GM18519 (cell line): ENCODE results near the gene HABP2.

ENCODE experiments used
- ATAC-seq: cut with Tn5 transposase; IDR thresholded peaks from one replicate; pipeline ENCODE4 v1.9.1; 2021; ENCODE audit warnings: mild to moderate bottlenecking, moderate library complexity; ENCODE audit not compliant: unreplicated experiment, low FRiP score

The HABP2 gene

DNA sequence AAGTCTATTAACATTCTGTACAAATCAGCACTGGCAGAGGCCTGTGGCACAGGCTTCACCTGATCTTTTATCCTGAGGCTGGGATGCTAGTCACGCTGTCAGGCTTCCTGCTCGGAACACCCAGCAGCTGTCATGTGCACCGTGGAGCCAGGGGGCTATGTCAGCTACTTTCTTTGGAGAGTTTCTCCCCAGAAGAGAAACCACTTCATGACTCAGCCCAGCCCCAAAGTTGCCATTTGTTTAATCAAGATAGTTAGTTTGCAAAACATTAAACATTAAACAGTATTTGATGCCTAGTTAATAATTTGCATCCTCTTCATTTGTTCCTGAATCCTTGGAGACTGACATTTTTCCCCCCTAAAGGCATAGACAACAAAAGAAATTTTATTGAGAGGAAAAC is at the start of gene HABP2:
Gene HABP2 (plus strand): TSS at position 353 of the 400 bp plus-strand sequence. CDS start 69 bp downstream, outside the sequence.
- no peak for ATAC-seq

DNA sequence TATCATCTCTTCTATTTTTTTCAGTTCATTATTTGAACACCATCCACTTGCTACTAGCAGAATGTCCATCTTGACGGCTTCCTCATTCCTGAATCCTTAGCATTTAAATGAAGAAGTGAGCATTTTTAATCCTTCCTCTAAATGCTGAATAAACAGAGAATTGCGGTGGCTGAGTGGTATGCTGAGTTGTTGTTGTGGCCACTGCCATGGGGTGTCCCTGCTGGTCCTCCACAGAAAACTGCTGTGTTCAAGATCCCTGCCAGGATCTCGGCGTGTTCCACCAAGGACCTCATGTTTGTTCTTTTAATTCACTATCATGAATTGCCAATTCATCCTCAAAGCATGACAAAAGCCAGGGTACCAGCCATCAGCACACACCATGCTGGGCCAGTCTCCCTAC is 48.9 kb upstream of the HABP2 start:
- ATAC-seq: no peak

DNA sequence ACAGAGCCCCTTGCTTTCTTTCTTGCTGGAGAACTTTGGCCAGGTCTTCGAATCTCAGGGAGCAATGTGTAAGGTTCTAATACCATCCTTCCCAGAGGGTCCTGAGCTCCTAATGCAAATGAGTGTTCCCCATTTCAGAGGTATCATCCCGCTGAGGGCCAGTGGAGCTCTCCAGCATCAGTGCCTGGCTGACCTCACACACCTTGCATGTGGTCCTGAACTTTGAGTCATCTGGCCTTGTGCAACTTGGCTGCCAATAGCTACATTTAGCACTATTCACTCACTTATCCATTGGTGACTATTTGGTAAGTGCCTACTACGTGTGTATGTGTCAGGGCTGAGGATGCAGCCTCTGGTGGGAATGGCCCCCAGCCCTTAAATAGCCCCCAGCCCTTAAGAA is 48.4 kb upstream of the HABP2 start:
- no peak for ATAC-seq

DNA sequence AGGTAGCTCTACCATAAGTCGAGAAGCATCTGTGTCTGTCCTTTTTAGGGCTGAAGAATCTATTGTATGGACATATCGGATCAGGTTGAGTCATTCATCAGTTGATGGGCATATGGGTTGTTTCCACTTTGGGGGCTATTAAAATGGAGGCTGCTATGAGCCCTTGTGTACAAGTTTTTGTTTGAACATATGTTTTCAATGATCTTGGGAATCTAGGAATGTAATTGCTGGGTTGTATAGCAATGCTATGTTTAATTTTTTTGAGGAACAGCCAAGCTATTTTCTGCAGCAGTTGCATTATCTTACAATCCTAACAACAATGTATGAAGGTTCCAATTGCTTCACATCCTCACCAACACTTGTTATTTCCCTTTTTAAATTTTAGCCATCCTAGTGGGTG is 46.4 kb upstream of the HABP2 start:
- no peak for ATAC-seq

DNA sequence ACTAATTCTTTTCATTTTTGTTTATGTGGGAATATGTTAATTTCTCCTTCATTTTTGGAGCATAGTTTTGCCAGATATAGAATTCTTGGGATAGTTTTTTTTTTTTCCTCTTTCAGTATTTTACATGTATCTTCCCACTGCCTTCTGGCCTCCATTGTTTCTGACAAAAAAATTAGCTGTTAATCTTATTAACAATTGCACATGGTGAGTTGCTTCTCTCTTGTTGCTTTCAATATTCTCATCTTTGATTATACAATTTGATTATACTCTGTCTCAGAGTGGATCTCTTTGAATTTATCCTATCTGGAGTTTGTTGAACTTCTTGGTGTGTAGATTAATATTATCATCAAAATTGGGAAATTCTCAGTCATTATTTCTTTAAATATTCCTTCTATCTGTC is 41.4 kb upstream of the HABP2 start:
- no peak for ATAC-seq

DNA sequence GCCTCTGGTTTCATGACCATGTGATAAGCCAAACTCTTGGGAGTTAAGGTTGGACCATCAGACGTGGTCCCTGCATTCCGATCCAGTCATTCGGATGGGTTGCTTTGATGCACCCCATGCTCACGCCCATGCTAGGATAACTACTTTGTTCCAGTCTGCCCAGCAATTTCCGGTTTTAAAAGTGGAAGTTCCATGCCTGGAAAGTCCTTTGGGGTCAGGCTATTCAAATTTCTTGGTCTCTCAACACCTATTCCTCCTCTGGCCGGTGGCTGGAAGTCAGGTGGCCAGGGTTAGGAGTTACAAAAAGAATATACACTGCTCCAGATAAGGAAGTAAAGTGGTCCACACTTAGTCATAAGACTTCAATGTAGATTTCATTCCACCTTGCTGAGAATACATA is 37.7 kb upstream of the HABP2 start:
- no peak for ATAC-seq

DNA sequence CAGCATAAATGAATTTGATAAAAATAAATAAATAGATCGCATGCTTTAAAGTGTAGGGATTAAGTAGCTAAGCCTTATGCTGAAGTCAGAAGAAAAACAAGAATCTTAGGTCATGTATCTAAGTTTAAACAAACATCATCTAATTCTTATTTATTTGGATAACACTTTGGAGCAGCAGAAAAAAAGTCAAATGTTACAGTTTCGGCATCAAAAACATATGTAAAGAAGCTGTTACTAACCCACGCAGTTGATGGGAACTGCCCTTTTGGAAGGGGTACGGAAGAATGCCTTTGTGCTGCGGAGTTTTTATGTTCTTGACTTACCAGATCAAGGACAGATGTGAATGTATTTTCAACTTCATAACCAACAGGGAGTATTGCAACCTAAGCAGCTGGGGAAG is 37.3 kb upstream of the HABP2 start:
- no peak for ATAC-seq

DNA sequence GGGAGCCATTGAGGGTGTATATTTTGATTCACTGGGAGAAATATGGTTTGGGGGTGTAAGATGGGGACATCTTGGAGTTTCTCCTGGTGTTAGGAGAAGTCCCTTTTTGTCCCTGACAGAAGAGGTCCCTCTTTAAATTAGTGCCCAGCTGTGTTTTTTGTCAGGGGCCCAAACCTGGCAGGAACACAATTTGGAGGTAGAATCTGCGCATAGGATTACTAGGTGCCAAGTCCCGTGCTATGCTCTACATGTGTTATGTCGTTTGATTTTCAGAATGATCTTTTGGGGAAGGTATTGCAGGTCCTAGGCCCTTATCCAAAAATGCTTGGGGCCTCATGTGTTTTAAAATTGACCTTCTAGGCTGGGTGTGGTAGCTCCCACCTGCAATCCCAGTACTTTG is 36.8 kb upstream of the HABP2 start:
- ATAC-seq: no peak

DNA sequence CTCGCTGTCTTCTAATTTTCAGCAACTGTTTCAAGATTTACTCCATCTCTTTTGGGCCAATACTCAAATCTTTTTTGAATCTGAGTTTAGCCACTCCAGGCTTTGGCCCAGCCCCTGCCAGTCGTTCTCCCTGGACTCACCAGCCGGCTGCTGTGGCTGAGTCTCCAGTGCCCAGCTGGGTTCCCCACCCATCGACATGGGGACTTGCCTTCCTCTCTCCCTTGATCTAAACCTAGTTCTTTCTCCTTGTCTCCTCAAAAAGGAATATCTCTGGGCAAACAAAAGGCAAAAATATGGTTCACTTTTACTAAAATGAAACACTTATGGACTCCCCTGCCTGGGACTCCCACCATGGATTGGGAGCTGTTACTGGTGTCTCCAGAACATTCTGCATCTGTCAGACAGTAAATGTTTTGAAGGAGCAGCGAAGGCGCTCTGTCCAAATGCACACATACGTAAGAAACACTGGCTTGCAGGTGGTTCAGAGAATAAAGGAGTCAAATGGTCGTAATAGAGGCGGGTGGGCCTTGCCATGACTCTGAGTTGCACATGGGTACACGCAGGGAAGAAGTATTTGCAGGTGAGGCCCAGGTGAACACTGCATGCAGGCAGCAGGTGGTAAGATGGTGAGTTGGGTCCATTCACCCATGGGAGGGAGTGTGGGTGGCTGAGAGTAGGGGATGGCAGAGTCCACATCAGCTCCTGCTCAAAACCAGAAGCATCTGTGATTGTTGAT is 35.5 kb upstream of the HABP2 start:
- no peak for ATAC-seq

DNA sequence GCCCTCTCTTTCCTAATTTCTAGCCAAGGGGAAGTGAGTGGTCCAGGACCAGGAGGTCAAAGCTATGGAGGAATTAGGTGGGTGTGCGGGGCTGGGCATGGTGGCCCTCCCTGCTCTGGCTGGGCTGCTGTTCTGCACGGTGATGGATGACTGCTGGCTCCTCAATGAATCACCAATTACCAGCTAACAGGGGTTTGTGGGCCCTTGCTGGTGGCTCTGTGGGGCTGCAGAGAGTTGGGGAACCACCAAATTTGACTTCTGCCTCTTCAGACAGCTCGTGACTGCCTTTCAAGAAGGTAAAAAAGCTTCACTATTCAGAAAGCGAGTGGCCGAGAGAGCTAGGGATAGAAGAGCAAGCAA is 35.0 kb upstream of the HABP2 start:
- no peak for ATAC-seq

DNA sequence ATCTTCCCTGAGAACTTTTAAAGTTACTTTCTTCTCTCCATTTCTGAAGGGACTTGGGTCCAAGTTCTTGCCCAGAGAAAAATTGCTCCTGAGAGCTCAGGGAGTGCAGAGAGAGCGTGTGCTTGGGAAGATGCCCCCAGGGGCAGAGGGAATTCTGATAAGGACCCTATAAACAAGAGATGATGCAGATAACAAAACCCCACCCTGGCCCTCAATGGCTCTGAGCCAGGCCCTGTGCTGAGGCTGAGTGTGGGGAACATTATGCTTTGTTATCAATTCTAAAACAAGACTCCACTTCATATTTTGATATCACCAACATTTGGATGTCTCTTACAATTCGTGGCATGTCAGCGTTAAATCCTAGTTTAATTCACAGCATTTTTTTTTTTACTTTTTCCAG is 34.4 kb upstream of the HABP2 start:
- no peak for ATAC-seq

DNA sequence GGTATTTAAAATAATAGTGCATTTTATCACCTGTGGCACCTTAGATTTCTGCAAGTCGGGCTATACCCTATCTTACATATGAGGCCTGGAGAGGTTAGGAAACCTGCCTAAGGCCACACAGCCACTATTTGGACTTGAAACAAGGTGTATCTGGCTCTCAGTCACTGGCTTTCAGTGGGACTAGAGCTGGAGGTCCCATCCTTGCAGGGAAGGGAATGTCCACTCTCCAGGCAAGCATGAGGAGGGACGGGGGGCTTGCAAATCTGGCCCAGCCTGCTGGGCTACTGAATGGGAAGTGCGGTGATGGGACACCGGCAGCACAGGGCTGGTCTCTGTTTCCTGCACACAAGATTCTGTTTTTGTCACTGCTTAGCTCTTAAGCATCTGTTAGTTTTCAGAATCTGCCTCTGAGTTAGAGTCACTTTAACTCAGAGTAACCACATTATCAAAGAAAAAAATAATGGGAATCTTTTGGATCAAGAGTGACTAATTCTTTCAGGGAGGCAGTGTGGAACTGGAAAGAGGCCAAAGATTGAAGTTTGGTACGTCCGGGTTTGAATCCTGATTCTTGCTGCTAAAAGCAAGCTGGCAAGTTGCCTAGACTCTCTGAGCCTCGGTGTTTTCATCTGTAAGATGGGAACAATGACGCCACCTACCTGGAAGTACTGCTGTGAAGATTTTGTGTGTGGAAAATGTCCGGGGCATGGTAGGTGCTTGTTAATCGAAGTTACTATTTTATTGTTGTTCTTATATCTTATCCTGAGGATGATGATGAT is 33.8 kb upstream of the HABP2 start:
- no peak for ATAC-seq

DNA sequence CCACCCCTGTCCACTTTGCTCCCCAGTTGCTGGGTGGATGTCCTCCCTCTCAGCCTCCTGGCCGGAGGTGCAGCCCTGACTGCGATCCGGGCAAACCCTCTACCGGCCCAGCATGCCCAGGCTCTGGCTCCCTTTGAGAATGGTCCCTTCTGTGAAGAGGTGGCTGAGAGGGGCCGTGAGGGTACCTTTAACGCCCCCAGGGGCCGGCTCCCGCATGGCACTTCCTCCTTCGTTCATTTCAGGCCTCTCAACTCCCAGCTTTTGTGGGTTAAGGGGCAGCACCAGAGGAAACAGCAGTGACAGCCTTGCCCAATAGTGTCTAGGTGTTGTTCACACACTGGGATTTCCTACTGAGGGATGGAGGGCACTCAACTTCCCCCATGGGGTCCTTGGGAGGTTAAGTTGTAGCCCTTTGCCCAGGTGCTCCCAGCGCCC is 33.2 kb upstream of the HABP2 start:
- no peak for ATAC-seq

DNA sequence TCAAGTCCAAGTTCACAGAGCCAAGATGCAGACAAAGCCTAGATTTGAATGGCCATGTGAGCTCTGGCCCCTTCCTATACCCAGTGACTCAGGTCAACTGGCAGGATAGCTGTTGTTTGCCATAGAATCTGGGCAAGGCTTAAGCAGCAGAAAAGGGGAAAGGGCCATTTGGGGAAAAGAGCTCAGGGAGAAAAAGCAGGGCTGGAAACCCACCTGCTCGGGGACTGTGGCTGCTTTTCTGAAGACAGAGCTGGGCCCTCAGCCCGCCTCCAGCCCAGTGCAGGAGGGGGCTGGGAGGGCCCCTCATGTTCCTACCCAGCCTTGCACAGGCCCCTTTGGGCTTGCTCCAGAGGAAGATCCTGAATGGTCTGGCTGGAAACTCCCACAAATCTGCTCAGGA is 32.6 kb upstream of the HABP2 start:
- no peak for ATAC-seq

DNA sequence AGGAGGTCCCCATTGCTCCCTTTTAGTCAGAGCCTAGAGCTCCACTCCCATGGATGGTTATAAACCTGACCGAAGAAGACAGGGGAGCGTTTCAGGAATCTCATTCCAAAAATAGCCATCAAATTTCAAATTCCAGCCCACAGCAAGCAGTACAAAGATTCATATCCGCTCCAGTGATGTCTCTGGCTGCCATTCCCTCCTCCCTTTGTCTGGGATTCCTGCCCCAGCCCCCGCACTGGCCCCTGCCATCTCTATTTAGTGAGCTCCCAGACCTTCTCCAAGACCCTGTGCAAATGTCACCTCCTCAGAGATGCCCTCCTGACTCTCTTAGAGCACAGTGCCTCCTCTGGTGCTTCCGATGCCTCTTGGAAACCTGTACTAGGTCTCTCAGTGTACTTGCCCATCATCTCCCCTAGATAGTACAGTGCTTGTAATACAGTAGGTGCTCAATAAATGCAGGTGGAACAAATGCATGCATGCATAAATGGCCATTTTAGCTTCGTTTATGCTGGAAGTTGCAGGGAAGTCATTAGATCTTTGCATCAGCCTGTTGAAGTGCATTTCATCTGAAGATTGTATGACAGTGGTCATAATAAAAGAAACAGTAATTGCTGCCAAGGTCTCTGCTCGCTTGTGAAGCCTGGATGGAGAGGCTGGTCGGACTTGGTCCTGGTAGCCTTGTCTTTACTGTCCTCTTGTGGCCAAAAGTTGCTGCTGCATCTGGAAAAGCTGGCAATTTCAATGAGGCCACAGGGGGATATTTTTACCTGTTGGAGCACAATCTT is 32.0 kb upstream of the HABP2 start:
- ATAC-seq: peak; percentile 56

DNA sequence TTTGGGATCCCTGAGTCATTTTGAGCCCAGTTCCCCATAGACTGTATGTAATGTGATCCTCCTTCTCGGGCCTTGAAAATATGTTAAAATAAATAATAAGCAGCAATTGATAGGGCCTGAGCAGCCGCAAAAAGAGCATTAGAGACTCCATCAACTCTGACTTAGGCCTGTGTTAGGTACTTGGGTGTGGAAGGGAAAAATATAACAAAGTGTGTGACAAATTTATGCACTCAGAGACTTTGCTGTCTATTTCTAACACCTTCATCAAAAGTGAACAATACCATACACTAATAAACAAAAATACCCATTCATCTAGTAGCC is 31.4 kb upstream of the HABP2 start:
- no peak for ATAC-seq

DNA sequence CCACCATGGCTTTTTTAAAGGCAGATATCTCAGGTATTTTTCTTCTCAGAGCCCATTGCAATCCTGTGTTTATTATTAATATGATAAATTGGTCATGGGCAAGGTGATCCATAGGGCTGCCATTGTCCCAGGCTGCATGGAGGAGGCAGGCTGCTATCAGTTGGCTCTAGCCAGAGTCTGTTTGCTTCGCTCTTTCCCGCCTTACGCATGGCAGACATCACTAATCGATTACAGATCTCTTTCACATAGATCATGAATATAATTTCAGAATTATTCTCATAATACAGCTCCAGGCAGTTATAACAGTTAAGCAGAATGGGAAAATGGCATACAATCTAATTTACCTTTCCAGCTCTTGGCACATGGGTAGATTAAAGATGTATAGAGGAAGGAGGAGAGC is 30.4 kb upstream of the HABP2 start:
- ATAC-seq: no peak

DNA sequence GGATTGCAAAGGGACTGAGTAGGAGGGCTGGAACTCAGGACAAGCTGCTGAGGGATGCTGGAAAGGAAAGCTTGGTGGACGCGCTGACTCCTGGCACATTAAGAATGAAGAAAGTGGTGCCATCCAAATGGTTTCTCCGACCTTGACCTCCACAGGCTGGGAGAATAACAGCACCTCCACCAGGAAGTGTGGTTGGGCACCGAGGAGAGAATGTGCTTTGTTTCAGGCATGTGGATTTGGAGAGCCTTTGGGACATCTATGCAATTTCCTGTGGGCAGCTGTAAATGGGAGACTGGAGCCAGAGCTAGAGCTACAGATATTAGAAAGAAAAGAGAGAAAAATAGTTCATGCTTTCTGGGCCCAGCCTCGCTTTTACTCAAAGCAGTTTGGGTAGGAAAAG is 29.8 kb upstream of the HABP2 start:
- no peak for ATAC-seq

DNA sequence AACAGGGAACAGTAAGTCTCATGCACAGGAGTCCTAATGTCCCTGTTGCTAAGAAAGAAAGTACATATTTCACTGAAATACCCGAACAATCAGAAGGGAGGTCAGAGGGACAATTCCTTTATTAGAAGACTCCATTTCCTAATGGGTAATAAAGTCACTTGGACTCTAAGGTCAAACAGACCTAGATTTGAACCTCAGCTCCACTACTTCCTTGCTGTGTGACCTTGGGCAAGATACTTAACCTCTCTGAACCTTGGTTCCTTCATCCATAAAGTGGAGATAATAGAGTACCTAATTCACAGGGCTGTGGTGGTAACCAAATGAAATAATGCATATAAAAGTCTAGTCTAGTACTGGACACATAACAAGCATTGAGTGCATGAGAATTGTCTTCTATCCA is 29.2 kb upstream of the HABP2 start:
- ATAC-seq: no peak

DNA sequence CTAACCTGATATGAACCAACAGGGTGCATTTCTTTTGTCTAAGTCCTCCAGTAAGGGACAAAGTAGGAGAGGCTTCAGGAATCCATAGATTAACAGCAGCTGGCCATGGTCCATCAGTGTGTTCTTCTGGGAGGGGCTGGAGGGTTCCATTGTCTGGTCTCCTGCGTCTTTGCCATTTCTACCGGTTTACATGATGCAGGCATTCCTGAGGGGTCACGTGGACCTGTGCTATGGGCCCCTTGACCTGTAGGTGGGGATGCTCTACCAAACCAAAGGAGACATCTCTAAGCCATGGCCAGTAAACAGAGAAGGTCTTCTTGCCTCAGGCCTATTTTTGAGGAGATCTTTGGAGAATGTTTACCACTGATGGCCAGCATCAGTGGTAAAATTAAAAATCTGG is 28.7 kb upstream of the HABP2 start:
- ATAC-seq: no peak
